ENCODE measurements around the gene TPPP.

Gene TPPP

GRCh38 chr5:624951-625230 lies 68.3 kb downstream of the TPPP start:
- no peak for DNase-seq (ENCODE audit: low read depth in 3 of 3)

DNA sequence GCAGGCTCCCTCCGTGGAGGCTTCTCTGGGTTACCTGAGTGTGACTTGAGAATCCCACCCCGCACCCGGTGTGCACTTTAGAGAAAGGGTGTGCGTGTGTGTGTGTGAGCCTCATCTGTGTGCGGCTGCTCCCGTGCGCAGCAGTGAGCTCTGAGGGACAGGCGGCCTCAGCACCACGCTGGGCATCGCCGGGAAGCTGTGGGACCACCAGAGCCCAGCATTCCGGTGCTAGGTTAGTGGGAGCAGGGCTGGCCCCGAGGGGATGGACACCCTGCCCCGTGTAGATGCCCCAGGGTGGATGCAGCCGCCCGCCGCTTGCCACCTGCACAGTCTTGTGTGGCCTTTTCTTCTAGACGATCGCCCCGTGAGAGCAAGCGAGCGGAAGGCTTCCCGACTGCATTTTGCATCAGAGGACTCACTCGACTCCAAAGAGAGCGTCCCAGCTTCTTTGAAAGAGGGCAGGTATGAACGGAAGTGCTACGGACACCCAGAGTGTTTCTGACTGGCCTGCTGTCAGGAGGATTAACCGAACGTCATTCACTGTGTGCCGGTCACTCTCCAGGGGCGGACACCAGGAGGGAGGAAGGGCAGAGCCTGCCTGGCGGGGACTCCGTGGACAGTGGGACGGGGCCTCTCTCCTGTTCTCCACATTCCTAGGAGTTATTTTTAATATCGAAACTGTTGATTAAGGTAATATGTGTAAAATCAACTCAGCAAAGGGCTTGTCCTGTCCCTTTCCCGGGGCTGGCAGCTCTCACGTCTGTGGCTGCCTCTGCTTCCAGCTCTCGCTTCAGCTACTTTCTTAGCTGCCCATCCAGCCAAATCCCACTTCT lies 68.8 kb downstream of the TPPP start:
- DNase-seq (ENCODE audit: low read depth in 3 of 3), result no peak

GRCh38 chr5:623531-623930 lies 69.6 kb downstream of the TPPP start:
- DNase-seq (ENCODE audit: low read depth in 3 of 3), result no peak

DNA sequence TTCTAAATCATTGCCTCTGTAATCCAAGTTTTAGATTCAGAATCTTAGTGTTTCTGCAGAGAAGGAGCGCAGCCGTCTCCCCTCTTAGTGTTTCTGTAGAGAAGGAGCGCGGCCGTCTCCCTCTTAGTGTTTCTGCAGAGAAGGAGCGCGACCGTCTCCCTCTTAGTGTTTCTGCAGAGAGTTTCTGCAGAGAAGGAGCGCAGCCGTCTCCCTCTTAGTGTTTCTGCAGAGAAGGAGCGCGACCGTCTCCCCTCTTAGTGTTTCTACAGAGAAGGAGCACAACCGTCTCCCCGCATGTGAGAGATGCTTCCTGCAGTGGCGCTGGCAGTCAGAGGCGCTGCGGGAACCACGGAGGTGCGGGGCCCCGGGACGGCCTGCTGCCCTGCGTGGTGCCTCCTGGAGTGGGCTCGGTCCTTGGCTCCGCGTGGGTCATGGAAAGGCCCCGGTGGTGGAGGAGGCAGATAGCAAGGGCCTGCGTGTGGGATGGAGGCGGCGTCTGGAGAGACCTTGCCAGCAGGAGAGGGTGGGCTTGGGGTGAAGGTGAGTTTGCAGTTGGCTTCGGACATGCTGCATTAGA lies 70.1 kb downstream of the TPPP start:
- no peak for DNase-seq (ENCODE audit: low read depth in 3 of 3)

DNA sequence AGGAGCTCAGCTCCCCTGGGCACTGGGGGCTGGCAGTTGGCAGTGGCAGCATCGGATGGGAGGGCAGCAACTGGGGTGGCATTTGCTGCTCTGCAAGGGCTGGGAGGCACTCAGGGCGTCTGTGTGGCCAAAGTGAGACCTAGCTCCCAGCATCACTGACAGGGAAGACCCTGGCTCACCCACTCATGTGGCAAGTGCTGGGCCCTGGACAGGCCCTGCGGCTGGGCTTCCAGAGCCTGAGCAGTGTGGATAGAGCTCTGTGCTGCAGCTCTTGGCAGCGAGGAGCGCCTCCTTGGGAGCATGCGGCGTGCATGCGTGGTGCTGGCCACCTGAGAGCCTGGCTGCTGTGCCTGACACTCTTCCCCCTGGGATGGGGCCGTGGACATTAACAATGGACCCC lies 70.8 kb downstream of the TPPP start:
- no peak for DNase-seq (ENCODE audit: low read depth in 3 of 3)

DNA sequence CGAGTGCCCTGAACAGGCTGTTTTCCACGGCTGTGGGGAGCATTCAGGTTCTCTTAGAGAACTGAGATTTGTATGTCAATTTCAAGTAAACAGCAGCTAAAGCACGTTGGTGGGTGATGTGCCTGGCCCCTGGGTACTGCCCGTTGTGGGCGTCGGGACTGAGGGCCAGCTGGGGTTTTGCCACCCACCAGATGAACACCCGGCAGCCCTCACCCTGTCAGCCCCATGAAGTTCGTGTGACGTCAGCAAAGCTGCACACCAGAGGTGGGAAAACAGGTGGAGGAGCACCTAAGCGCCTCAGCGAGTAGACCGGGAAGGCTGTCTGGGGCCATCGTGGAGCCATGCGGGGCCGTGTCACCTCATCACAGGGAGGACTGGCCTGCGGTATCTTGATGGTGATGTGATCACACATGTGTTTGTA lies 71.8 kb downstream of the TPPP start:
- no peak for DNase-seq (ENCODE audit: low read depth in 3 of 3)

GRCh38 chr5:620586-621180 lies 72.5 kb downstream of the TPPP start:
- no peak for DNase-seq (ENCODE audit: low read depth in 3 of 3)

DNA sequence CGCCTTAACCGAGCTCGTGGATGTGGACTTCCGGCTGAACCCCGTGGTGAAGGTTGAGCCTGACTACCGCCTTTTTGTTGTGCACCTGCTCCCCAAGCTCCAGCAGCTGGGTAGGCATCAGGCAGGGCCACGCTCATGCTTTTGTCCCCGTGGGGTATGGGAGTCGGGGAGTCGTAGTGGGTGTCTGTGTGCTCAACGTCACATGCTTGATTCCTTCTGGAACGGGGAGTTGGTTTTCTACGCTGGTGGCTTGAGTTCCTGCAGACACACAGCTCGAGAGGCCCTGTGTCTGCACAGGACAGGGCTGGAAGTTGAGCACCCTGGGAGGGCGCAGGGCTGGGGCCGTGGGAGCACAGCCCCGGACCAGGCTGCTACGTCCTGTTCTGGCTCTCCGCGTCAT lies 73.0 kb downstream of the TPPP start:
- no peak for DNase-seq (ENCODE audit: low read depth in 3 of 3)

DNA sequence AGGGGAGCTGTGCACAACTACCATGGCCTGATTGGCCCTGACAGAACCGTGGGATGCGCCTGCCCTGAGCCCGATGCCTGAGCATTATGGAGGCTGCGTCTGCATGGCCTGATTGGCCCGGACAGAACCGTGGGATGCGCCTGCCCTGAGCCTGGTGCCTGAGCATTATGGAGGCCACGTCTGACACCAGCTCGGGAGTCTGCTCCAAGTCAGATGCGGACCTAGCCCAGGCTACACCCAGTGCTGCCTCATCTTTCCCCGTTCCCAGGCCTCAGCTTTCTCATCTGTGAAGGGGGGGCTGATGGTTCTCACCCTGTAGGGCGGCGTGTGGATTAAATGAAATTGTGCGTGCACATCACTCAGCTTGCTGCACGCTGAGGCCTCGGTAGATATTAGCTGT lies 73.7 kb downstream of the TPPP start:
- no peak for DNase-seq (ENCODE audit: low read depth in 3 of 3)

- DNase-seq (ENCODE audit: low read depth in 3 of 3), result no peak
Observed at GRCh38 chr5:618450-618849, 74.7 kb downstream of the TPPP start.

GRCh38 chr5:617896-618295 lies 75.3 kb downstream of the TPPP start:
- DNase-seq (ENCODE audit: low read depth in 3 of 3), result no peak

- DNase-seq (ENCODE audit: low read depth in 3 of 3), result no peak
Observed at GRCh38 chr5:616484-617039, 76.6 kb downstream of the TPPP start.

DNA sequence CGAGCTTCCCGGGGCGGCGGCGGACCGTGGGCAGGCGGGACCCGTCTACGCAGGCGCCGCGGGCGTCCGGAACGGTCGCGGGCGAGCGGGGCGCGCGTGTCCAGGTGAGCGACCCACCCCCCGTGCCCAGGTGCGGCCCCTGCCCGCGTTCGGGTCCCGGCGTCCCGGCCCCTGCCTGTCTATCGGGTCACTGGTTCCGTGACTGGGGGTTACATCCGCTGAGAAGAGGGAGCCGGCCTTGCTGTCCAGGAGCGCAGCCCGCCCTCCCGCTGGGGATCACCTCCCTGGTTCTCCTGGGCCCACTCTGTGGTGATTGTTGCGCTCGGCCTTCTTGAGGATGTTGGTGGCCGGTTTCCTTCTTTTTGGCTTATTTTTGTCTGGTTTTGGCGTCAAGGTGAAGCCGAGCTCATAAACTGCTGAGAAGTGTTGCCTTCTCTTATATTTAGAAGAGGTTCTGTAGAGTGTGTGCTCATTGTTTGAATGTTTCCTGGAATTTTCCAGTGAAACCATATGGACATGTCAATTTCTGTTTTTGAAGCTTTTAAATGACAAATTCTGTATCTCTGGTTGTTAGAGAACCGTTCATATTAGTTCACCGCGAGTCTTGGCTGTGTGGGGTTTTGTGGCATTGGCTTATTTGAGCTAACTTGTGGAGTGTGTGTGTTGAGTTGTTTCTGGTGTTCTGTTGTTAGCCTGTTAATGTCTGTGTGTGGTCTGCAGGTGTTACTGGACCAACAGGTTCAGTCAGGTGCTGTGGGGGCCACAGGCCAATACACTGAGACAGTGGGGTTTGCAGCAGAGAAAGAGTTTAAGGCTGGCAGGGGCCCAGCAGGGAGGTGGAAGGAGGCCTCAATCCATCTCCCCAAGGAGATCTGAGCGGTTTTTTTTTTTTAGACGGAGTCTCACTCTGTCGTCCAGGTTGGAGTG lies 80.4 kb downstream of the TPPP start:
- peak in 1 of 3 experiments; percentile 22 for DNase-seq (ENCODE audit: low read depth in 3 of 3)

GRCh38 chr5:611731-612486 lies 81.2 kb downstream of the TPPP start, which contains the start of gene CEP72:
CEP72 (plus strand) TSS chr5:612340; CDS start chr5:612362, 22 bp downstream.
- peak; percentile 85 to 92 (median 92) for DNase-seq (ENCODE audit: low read depth in 3 of 3)

DNA sequence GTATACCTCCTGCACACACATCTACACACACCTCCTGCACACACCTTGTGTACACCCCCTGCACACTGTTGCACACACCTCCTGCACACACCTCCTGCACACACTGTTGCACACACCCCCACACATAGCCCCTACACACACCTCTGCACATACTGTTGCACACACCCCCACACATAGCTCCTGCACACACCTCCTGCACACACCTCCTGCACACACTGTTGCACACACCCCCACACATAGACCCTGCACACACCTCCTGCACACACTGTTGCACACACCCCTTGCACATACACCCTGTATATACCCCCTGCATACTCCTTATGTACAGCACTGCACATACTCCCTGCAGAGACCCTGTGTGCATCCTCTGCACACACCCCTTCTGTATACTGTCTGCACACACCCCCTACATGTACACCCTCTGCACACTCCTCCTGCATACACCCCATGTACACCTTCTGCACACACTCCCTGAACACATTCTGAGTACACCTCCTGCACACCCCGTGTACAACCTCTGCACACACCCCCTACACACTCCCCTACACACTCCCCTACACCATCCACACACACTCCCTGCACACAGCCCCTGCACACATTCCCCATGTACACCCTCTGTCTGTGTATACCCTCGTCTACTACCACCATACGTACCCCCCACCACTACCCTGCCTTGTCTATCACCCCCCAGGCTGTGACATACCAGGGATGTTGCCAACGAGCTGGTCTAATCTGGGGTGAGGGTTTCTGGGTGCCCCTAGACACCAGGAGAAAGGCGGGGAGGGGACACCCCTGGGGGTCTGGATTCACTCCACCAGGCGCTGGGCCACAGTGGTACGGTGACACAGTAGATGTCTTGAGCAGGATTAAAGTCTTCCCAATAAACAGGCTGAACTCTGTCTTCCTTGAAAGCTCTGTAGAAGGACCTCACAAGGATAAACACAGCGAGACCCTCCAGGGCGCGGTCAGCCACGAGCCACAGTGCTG lies 82.1 kb downstream of the TPPP start:
- no peak for DNase-seq (ENCODE audit: low read depth in 3 of 3)

DNA sequence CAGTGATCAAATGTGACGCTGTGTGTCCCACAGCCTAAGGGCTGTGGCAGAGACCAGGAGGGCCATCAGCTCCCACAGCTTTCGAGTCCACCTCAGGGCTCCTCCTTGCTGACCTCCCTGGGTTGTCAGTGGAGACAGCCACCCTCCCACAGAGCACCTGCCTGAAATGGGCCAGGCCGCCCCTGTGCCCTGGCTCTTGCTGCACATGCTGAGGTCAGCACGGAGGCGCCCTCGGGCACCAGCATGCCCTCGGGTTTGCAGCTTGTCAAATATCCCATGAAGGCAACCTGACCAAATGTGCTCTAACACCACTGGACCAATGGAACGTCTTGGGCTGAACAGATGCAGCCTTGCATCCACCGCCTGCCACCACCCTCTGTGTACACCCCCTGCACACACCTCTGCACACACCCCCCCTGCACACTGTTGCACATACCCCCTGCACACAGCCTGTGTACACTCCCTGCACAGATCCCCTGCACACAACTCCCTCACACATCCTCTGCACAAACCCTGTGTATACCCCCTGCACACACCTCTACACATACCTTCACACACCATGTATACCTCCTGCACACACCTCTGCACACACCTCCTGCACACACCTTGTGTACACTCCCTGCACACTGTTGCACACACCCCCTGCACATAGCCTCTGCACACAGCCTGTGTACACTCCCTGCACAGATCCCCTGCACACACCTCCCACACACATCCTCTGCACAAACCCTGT lies 83.0 kb downstream of the TPPP start:
- DNase-seq (ENCODE audit: low read depth in 3 of 3), result no peak
